ENCODE measurements around the gene EWSR1.

The EWSR1 gene

GRCh38 chr22:29334148-29334547 lies 66.1 kb downstream of the EWSR1 start:
- in situ Hi-C loops (cut with HindIII; ENCODE audit: low pct_ligation_motif_present, low sequenced_read_pairs): no loop called here
- Histone ChIP-seq H3K4me3 (ENCODE audit: low read depth, low read length) (no peak overlapping the region), H3K36me3 (replicated peaks) (peaks cover 31% of the 10 kb centered on the region), H3K27ac (no peak overlapping the region), H3K27me3 (replicated peaks) (no peaks in the 10 kb centered on the region)
- TF ChIP-seq, protein P1, sequence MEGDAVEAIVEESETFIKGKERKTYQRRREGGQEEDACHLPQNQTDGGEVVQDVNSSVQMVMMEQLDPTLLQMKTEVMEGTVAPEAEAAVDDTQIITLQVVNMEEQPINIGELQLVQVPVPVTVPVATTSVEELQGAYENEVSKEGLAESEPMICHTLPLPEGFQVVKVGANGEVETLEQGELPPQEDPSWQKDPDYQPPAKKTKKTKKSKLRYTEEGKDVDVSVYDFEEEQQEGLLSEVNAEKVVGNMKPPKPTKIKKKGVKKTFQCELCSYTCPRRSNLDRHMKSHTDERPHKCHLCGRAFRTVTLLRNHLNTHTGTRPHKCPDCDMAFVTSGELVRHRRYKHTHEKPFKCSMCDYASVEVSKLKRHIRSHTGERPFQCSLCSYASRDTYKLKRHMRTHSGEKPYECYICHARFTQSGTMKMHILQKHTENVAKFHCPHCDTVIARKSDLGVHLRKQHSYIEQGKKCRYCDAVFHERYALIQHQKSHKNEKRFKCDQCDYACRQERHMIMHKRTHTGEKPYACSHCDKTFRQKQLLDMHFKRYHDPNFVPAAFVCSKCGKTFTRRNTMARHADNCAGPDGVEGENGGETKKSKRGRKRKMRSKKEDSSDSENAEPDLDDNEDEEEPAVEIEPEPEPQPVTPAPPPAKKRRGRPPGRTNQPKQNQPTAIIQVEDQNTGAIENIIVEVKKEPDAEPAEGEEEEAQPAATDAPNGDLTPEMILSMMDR (IDR thresholded peaks at IDR 0.05; ENCODE audit: low read depth, low read length, missing control alignments): no peak
- DNase-seq: no peak

- in situ Hi-C loops (cut with HindIII; ENCODE audit: low pct_ligation_motif_present, low sequenced_read_pairs): no loop called here
Measured at GRCh38 chr22:29334696-29335344, 66.8 kb downstream of the EWSR1 start.

GRCh38 chr22:29335656-29336055 lies 67.6 kb downstream of the EWSR1 start:
- peaks cover 44% of the 10 kb centered on the region for H3K36me3 ChIP-seq (replicated peaks)
- no peaks in the 10 kb centered on the region for H3K27me3 ChIP-seq (replicated peaks)
- no peak overlapping the region for H3K27ac ChIP-seq
- no peak overlapping the region for H3K4me3 ChIP-seq (ENCODE audit: low read depth, low read length)
- in situ Hi-C loops (cut with HindIII; ENCODE audit: low pct_ligation_motif_present, low sequenced_read_pairs): no loop called here
- TF ChIP-seq, protein P1 (IDR thresholded peaks at IDR 0.05; ENCODE audit: low read depth, low read length, missing control alignments): no peak
- DNase-seq: no peak

More at GRCh38 chr22:29334696-29335344, 66.8 kb downstream of the EWSR1 start:
- Histone ChIP-seq H3K36me3 (replicated peaks) (peaks cover 37% of the 10 kb centered on the region), H3K27ac (no peak overlapping the region), H3K4me3 (ENCODE audit: low read depth, low read length) (no peak overlapping the region), H3K27me3 (replicated peaks) (no peaks in the 10 kb centered on the region)
- DNase-seq: no peak
- TF ChIP-seq, protein P1 (IDR thresholded peaks at IDR 0.05; ENCODE audit: low read depth, low read length, missing control alignments): no peak

- TF ChIP-seq, protein P1 (IDR thresholded peaks at IDR 0.05; ENCODE audit: low read depth, low read length, missing control alignments): no peak
- Histone ChIP-seq H3K27me3 (replicated peaks) (no peaks in the 10 kb centered on the region), H3K4me3 (ENCODE audit: low read depth, low read length) (no peak overlapping the region), H3K27ac (no peak overlapping the region), H3K36me3 (replicated peaks) (peaks cover 57% of the 10 kb centered on the region)
- no peak for DNase-seq
- in situ Hi-C loops (cut with HindIII; ENCODE audit: low pct_ligation_motif_present, low sequenced_read_pairs): no loop called here
Measured at GRCh38 chr22:29336751-29337490, 68.9 kb downstream of the EWSR1 start.

DNA sequence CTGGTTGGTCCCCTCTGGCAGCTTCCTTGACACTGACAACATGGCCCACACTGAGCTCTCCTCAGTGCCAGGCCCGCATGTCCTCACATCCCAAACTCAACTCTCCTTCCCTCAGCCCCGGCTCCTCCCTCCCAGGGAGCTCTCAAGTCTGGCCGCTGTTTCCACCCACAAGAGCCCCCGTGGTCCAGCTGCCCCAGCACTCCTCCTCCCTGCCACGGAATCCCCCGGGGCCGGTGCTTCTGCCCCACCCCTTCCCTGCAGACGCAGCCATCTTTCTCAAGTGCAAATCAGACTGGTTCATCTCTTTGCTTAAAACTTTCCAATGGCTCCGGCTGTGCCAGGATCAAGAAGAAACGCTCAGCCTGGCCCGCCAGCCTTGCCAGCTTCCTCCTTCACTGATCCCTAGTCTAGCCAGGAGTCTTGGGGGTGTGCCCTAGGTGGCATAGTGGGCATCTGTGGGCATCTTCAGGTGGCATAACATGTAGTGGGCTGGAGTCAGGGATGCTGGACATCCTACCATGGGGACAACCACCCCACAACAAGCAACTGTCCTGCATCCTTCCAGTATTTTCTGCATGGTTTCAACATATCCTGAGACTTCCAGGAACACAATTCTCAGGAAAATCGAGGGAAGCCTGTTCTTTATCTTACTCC lies 69.7 kb downstream of the EWSR1 start:
- no peak overlapping the region for H3K27ac ChIP-seq
- H3K4me3 ChIP-seq (ENCODE audit: low read depth, low read length): no peak overlapping the region
- H3K27me3 ChIP-seq (replicated peaks): no peaks in the 10 kb centered on the region
- in situ Hi-C loops (cut with HindIII; ENCODE audit: low pct_ligation_motif_present, low sequenced_read_pairs): no loop called here
- no peak for DNase-seq
- TF ChIP-seq, protein P1 (IDR thresholded peaks at IDR 0.05; ENCODE audit: low read depth, low read length, missing control alignments): no peak
- peaks cover 55% of the 10 kb centered on the region for H3K36me3 ChIP-seq (replicated peaks)

All from brain microvascular endothelial cell (primary cell).